IMR-90 (cell line): ENCODE results near the gene TMEM100. TPM values are rescaled to one million over a fixed set of nuclear protein-coding genes. Genes with fewer than 3 reads are reported as not detected.

ENCODE experiments used
- ATAC-seq: fragments of 200-7000 bp; cut with Tn5 transposase; 2 replicates; pipeline ENCODE4 v1.9.1; 2020; ENCODE audit warnings: low read depth, mild to moderate bottlenecking, moderate library complexity
- BruUV-seq: library from RNA; stranded (reverse); fragments of 400-500 nt; replicated peaks from 2 replicates; lab custom pipeline; 2021; lab: Mats Ljungman, UMichigan
- CTCF ChIA-PET: fragments of 300-600 bp; formaldehyde crosslinking; extraction: SDS; loops from one replicate; lab custom pipeline; 2021; ENCODE audit warnings: antibody characterized with exemption; lab: Yijun Ruan, JAX
- POLR2A ChIA-PET: fragments of 300-600 bp; sonication (Branson Sonifier 250); formaldehyde crosslinking; loops from one replicate; lab custom pipeline; 2022; ENCODE audit warnings: antibody characterized with exemption; ENCODE audit not compliant: unreplicated experiment; lab: Charles Lee
- DNase-seq: peaks from one replicate; pipeline ENCODE4 v3.0.0; 2013
- H2AFZ ChIP-seq: replicated peaks from 2 replicates; pipeline ENCODE3; 2013; ENCODE audit warnings: low read length, mild to moderate bottlenecking; ENCODE audit not compliant: poor library complexity
- H2AK5ac ChIP-seq: 2 replicates; pipeline ENCODE4 v1.6.1; 2013; ENCODE audit warnings: low read depth, low read length, inconsistent platforms
- H2AK9ac ChIP-seq: replicated peaks from 2 replicates; pipeline ENCODE3; 2013; ENCODE audit warnings: mild to moderate bottlenecking, low read depth, low read length, moderate library complexity; ENCODE audit not compliant: poor library complexity
- H2BK120ac ChIP-seq: 2 replicates; pipeline ENCODE4 v1.6.1; 2013; ENCODE audit warnings: low read depth, low read length, inconsistent platforms
- H2BK15ac ChIP-seq: 3 replicates; pipeline ENCODE4 v1.6.1; 2013; ENCODE audit warnings: low read depth, low read length, inconsistent platforms
- H2BK20ac ChIP-seq: 2 replicates; pipeline ENCODE4 v1.6.1; 2013; ENCODE audit warnings: low read depth, mild to moderate bottlenecking, inconsistent platforms, low read length, moderate library complexity
- H2BK5ac ChIP-seq: 2 replicates; pipeline ENCODE4 v1.6.1; 2013; ENCODE audit warnings: mild to moderate bottlenecking, low read depth, low read length, inconsistent platforms; ENCODE audit not compliant: poor library complexity, severe bottlenecking
- H3K14ac ChIP-seq: replicated peaks from 2 replicates; pipeline ENCODE4 v1.6.1; 2013; ENCODE audit warnings: low read depth, low read length, inconsistent platforms
- H3K18ac ChIP-seq: 2 replicates; pipeline ENCODE4 v1.6.1; 2013; ENCODE audit warnings: low read depth, low read length, control low read depth
- H3K23ac ChIP-seq: 2 replicates; pipeline ENCODE4 v1.6.1; 2013; ENCODE audit warnings: low read depth, low read length, inconsistent platforms
- H3K27ac ChIP-seq: 2 replicates; pipeline ENCODE4 v1.5.1; 2013; ENCODE audit warnings: mild to moderate bottlenecking, control low read depth, low read length; ENCODE audit not compliant: insufficient read depth
- H3K27me3 ChIP-seq: 2 replicates; pipeline ENCODE4 v1.6.1; 2013; ENCODE audit warnings: low read length; ENCODE audit not compliant: control insufficient read depth, insufficient read depth
- H3K36me3 ChIP-seq: 2 replicates; pipeline ENCODE4 v1.6.1; 2013; ENCODE audit warnings: low read length, mixed read lengths; ENCODE audit not compliant: control insufficient read depth, insufficient read depth
- H3K4ac ChIP-seq: 2 replicates; pipeline ENCODE4 v1.6.1; 2013; ENCODE audit warnings: low read depth, low read length, inconsistent platforms
- H3K4me1 ChIP-seq: 2 replicates; pipeline ENCODE4 v1.6.1; 2013; ENCODE audit warnings: low read length, mixed read lengths; ENCODE audit not compliant: control insufficient read depth, insufficient read depth
- H3K4me2 ChIP-seq: 2 replicates; pipeline ENCODE4 v1.6.1; 2013; ENCODE audit warnings: low read depth, mild to moderate bottlenecking, control low read depth, low read length, moderate library complexity
- H3K4me3 ChIP-seq: 2 replicates; pipeline ENCODE4 v1.5.1; 2013; ENCODE audit warnings: low read depth, mild to moderate bottlenecking, control low read depth, low read length, moderate library complexity; ENCODE audit not compliant: insufficient read depth
- H3K56ac ChIP-seq: 2 replicates; pipeline ENCODE4 v1.6.1; 2013; ENCODE audit warnings: low read length, inconsistent platforms; ENCODE audit not compliant: insufficient read depth; ENCODE audit errors: extremely low read depth
- H3K79me1 ChIP-seq, 2 experiments: 2 replicates each; pipeline ENCODE4 v1.6.1; 2013; ENCODE audit warnings: low read length in 2 of 2, inconsistent platforms in 1 of 2, low read depth in 1 of 2
- H3K9ac ChIP-seq: 2 replicates; pipeline ENCODE4 v1.6.1; 2013; ENCODE audit warnings: low read depth, low read length, control low read depth
- H3K9me1 ChIP-seq: 2 replicates; pipeline ENCODE4 v1.6.1; 2013; ENCODE audit warnings: low read length, inconsistent platforms; ENCODE audit not compliant: insufficient read depth
- H3K9me3 ChIP-seq: 2 replicates; pipeline ENCODE4 v1.6.1; 2013; ENCODE audit warnings: low read length; ENCODE audit not compliant: control insufficient read depth, insufficient read depth
- H4K20me1 ChIP-seq: 2 replicates; pipeline ENCODE4 v1.6.1; 2013; ENCODE audit warnings: low read length, inconsistent platforms; ENCODE audit not compliant: insufficient read depth
- H4K5ac ChIP-seq: 2 replicates; pipeline ENCODE4 v1.6.1; 2013; ENCODE audit warnings: mild to moderate bottlenecking, low read depth, low read length, control low read depth
- H4K8ac ChIP-seq, 2 experiments: 2 replicates each; pipeline ENCODE4 v1.6.1; 2013; ENCODE audit warnings: low read depth in 2 of 2, low read length in 2 of 2, control low read depth in 1 of 2, inconsistent platforms in 1 of 2
- H4K91ac ChIP-seq: 2 replicates; pipeline ENCODE4 v1.6.1; 2013; ENCODE audit warnings: low read depth, low read length, inconsistent platforms; ENCODE audit not compliant: insufficient read depth
- BHLHE40 ChIP-seq: fragments of 150-350 bp; IDR thresholded peaks from 2 replicates; pipeline ENCODE4 v1.6.1; 2016; ENCODE audit warnings: mild to moderate bottlenecking, low read depth, low read length
- CEBPB ChIP-seq: IDR thresholded peaks from 2 replicates; pipeline ENCODE4 v1.6.1; 2012; ENCODE audit warnings: low read depth, low read length, improper control_type of control experiment
- CHD1 ChIP-seq: IDR thresholded peaks from 2 replicates; pipeline ENCODE4 v1.6.1; 2012; ENCODE audit warnings: low read depth, low read length, improper control_type of control experiment
- CTCF ChIP-seq: conservative IDR thresholded peaks from 2 replicates; pipeline ENCODE4 v1.5.1; 2012; ENCODE audit warnings: mild to moderate bottlenecking, low read depth, low read length, improper control_type of control experiment
- ELK1 ChIP-seq: fragments of 150-350 bp; IDR thresholded peaks from 2 replicates; pipeline ENCODE4 v1.6.1; 2016; ENCODE audit warnings: low read depth, mild to moderate bottlenecking, low read length, moderate library complexity, borderline replicate concordance
- FOS ChIP-seq: fragments of 150-350 bp; IDR thresholded peaks from 2 replicates; pipeline ENCODE4 v1.6.1; 2016; ENCODE audit warnings: low read depth, low read length
- MAFK ChIP-seq: IDR thresholded peaks from 2 replicates; pipeline ENCODE4 v1.6.1; 2012; ENCODE audit warnings: low read depth, low read length, improper control_type of control experiment
- MAZ ChIP-seq: IDR thresholded peaks from 2 replicates; pipeline ENCODE4 v1.6.1; 2012; ENCODE audit warnings: low read depth, mild to moderate bottlenecking, low read length, improper control_type of control experiment, moderate library complexity, borderline replicate concordance
- MXI1 ChIP-seq: IDR thresholded peaks from 2 replicates; pipeline ENCODE4 v1.6.1; 2012; ENCODE audit warnings: low read depth, mild to moderate bottlenecking, low read length, moderate library complexity, borderline replicate concordance
- NFE2L2 ChIP-seq: fragments of 150-350 bp; IDR thresholded peaks from 2 replicates; pipeline ENCODE4 v1.6.1; 2016; ENCODE audit warnings: low read depth, mild to moderate bottlenecking, low read length
- POLR2A ChIP-seq: IDR thresholded peaks from 2 replicates; pipeline ENCODE4 v1.6.1; 2012; ENCODE audit warnings: mild to moderate bottlenecking, low read depth, low read length
- RAD21 ChIP-seq: IDR thresholded peaks from 2 replicates; pipeline ENCODE4 v1.6.1; 2012; ENCODE audit warnings: low read length, improper control_type of control experiment
- RCOR1 ChIP-seq: IDR thresholded peaks from 2 replicates; pipeline ENCODE4 v1.6.1; 2012; ENCODE audit warnings: mild to moderate bottlenecking, low read length, improper control_type of control experiment; ENCODE audit not compliant: insufficient replicate concordance
- RFX5 ChIP-seq: IDR thresholded peaks from 2 replicates; pipeline ENCODE4 v1.8.0; 2012; ENCODE audit warnings: low read depth, mild to moderate bottlenecking, low read length, moderate library complexity
- SMC3 ChIP-seq: fragments of 150-350 bp; IDR thresholded peaks from 2 replicates; pipeline ENCODE4 v1.6.1; 2016; ENCODE audit warnings: low read depth, mild to moderate bottlenecking, antibody characterized with exemption, low read length, moderate library complexity
- USF2 ChIP-seq: fragments of 150-350 bp; IDR thresholded peaks from 2 replicates; pipeline ENCODE4 v1.6.1; 2017; ENCODE audit warnings: mild to moderate bottlenecking, antibody characterized with exemption, low read length, low read depth
- WGBS, 2 experiments: methylation state at CpG; one replicate each; pipeline versions ENCODE4 v1.1.5 to v1.1.7; 2013; ENCODE audit warnings: missing lambda C conversion rate in 2 of 2; ENCODE audit not compliant: insufficient read length in 1 of 2; ENCODE audit errors: extremely low coverage in 2 of 2; 5-methylcytosine and 5-hydroxymethylcytosine counted together
- dilution Hi-C: fragments of 300-500 bp; cut with HindIII; formaldehyde crosslinking; loops from one replicate; pipeline ENCODE4 v1.14.3; 2018; ENCODE audit warnings: low sequenced_read_pairs; ENCODE audit not compliant: unreplicated experiment
- in situ Hi-C: fragments of 300-500 bp; cut with MboI; formaldehyde crosslinking; loops from 3 replicates; pipeline ENCODE4 v1.14.3; 2019; ENCODE audit warnings: low sequenced_read_pairs, inconsistent platforms, mixed read lengths
- intact Hi-C: fragments of 100-400 bp; cut with micrococcal nuclease; formaldehyde crosslinking; loops from 2 replicates; pipeline ENCODE4 v1.10.0; 2022
- polyA plus RNA-seq, 3 experiments: library from polyadenylated mRNA; depleted of rRNA; stranded (reverse); fragments of >200 nt; gene quantifications; 2 replicates each; pipeline ENCODE4 v1.2.3, GENCODE V29; 2012; ENCODE audit warnings: low replicate concordance in 1 of 3
- total RNA-seq: library from RNA; depleted of rRNA; stranded (reverse); fragments of >200 nt; gene quantifications from 2 replicates; pipeline ENCODE4 v1.2.3, GENCODE V29; 2012

TMEM100 gene
- total and polyA plus RNA-seq, 2 of the 4 experiments (the other 2 are of a cell fraction): 0.21 to 0.36 TPM

DNA sequence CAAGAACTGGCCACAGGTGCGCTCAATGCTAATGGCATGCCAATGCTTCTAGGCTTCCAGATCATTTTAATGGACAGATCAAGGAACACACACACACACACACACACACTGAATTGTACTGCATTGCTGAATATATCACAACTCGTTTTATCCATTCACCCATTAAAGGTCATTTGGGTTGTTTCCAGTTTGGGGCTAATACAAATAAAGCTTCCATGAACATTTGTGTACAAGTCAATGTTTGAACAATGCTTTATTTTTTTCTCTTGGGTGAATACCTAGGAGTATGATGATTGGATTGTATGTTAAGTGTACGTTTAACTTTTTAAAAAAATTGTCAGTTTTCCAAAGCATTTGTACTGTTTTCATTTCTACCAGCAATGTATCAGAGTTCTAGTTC is 24.5 kb upstream of the TMEM100 start:
- no peak overlapping the region for H2AK9ac ChIP-seq
- H4K8ac ChIP-seq: no peak overlapping the region
- H3K79me1 ChIP-seq: peaks cover 10 to 12% of the 10 kb centered on the region in 2 experiments
- in situ Hi-C loops: no loop called here
- H3K56ac ChIP-seq: no peak overlapping the region
- peaks cover 7% of the 10 kb centered on the region for H3K9me1 ChIP-seq
- no peak overlapping the region for H3K27ac ChIP-seq
- H2BK20ac ChIP-seq: no peak overlapping the region
- no peak for DNase-seq
- no peak overlapping the region for H2AK5ac ChIP-seq
- H2AFZ ChIP-seq: no peak overlapping the region
- no peak overlapping the region for H2BK5ac ChIP-seq
- no TSS peak for BruUV-seq
- no peaks in the 10 kb centered on the region for H3K27me3 ChIP-seq
- H3K4me3 ChIP-seq: no peak overlapping the region
- CTCF ChIA-PET: interaction anchor here (1.1 kb wide), 1 partner anchor 11 kb away, joined by 5 read pairs; no protein-coding TSS in a partner anchor
- no peak overlapping the region for H4K91ac ChIP-seq
- peaks cover 2% of the 10 kb centered on the region; the same call in 1 of the 2 replicates for H3K4me1 ChIP-seq
- H3K4me2 ChIP-seq: no peak overlapping the region
- no peaks in the 10 kb centered on the region for H4K20me1 ChIP-seq
- H3K36me3 ChIP-seq: no peaks in the 10 kb centered on the region
- dilution Hi-C loops: no loop called here
- no peaks in the 10 kb centered on the region for H3K9me3 ChIP-seq
- H2BK120ac ChIP-seq: no peak overlapping the region
- intact Hi-C loops: no loop called here
- TF ChIP-seq FOS: no peak
- TF ChIP-seq MXI1: no peak
- no peak for TF ChIP-seq RFX5
- TF ChIP-seq RCOR1: no peak
- no peak for TF ChIP-seq CHD1
- no peak for TF ChIP-seq RAD21
- TF ChIP-seq BHLHE40: no peak
- TF ChIP-seq POLR2A: no peak
- TF ChIP-seq MAZ: no peak
- TF ChIP-seq CEBPB: no peak
- no peak for TF ChIP-seq SMC3
- TF ChIP-seq ELK1: no peak
- no peak for TF ChIP-seq NFE2L2
- no peak for TF ChIP-seq CTCF
- TF ChIP-seq USF2: no peak
- no peak for TF ChIP-seq MAFK
- no peak overlapping the region for H4K5ac ChIP-seq
- WGBS, 2 experiments: no CpG with 5 or more reads among the region's 3 CpGs
- POLR2A ChIA-PET: no interaction called here
- no peak overlapping the region for H3K4ac ChIP-seq
- no peak overlapping the region for H3K14ac ChIP-seq
- H3K18ac ChIP-seq: no peak overlapping the region
- H3K9ac ChIP-seq: no peak overlapping the region
- no peak overlapping the region for H3K23ac ChIP-seq
- no peak overlapping the region for H2BK15ac ChIP-seq
- no peak for ATAC-seq
